ENCODE results near the gene CSNK1E.

Gene CSNK1E

GRCh38 chr22:38270091-38270992, 46.9 kb downstream of the CSNK1E start:
- Histone ChIP-seq H3K27ac (ENCODE audit: low read depth, low read length) (no peak overlapping the region), H3K9me3 (ENCODE audit: insufficient read depth, low read depth, low read length) (no peaks in the 10 kb centered on the region), H3K9ac (ENCODE audit: low read depth, low read length) (no peak overlapping the region), H3K27me3 (ENCODE audit: insufficient read depth, low read length) (no peaks in the 10 kb centered on the region), H3K36me3 (ENCODE audit: insufficient read depth, low read length) (peaks cover 7% of the 10 kb centered on the region; the same call in 1 of the 2 replicates), H3K4me3 (ENCODE audit: low read length) (no peak overlapping the region), H3K4me1 (ENCODE audit: insufficient read depth, low read length) (peaks cover 18% of the 10 kb centered on the region)
- 83% methylated on average over 11 of the region's 13 CpGs for WGBS

- H3K4me1 ChIP-seq (ENCODE audit: insufficient read depth, low read length): peaks cover 18% of the 10 kb centered on the region
- no peaks in the 10 kb centered on the region for H3K9me3 ChIP-seq (ENCODE audit: insufficient read depth, low read depth, low read length)
- WGBS: 96% methylated on average over 7 of the region's 7 CpGs
- no peak overlapping the region for H3K27ac ChIP-seq (ENCODE audit: low read depth, low read length)
- no peak overlapping the region for H3K4me3 ChIP-seq (ENCODE audit: low read length)
- H3K36me3 ChIP-seq (ENCODE audit: insufficient read depth, low read length): peaks cover 7% of the 10 kb centered on the region; the same call in 1 of the 2 replicates
- no peak overlapping the region for H3K9ac ChIP-seq (ENCODE audit: low read depth, low read length)
- no peaks in the 10 kb centered on the region for H3K27me3 ChIP-seq (ENCODE audit: insufficient read depth, low read length)
Observed at GRCh38 chr22:38269466-38269865, 47.8 kb downstream of the CSNK1E start.

- Histone ChIP-seq H3K27ac (ENCODE audit: low read depth, low read length) (no peak overlapping the region), H3K36me3 (ENCODE audit: insufficient read depth, low read length) (peaks cover 15% of the 10 kb centered on the region), H3K4me1 (ENCODE audit: insufficient read depth, low read length) (peaks cover 14% of the 10 kb centered on the region; the same call in 1 of the 2 replicates), H3K9ac (ENCODE audit: low read depth, low read length) (no peak overlapping the region), H3K4me3 (ENCODE audit: low read length) (no peak overlapping the region), H3K27me3 (ENCODE audit: insufficient read depth, low read length) (no peaks in the 10 kb centered on the region), H3K9me3 (ENCODE audit: insufficient read depth, low read depth, low read length) (no peaks in the 10 kb centered on the region)
- 95% methylated on average over 4 of the region's 4 CpGs for WGBS
Observed at GRCh38 chr22:38267086-38267485, 50.1 kb downstream of the CSNK1E start.

GRCh38 chr22:38266120-38266519, 51.1 kb downstream of the CSNK1E start:
- no peak overlapping the region for H3K4me3 ChIP-seq (ENCODE audit: low read length)
- H3K27me3 ChIP-seq (ENCODE audit: insufficient read depth, low read length): no peaks in the 10 kb centered on the region
- H3K36me3 ChIP-seq (ENCODE audit: insufficient read depth, low read length): peaks cover 15% of the 10 kb centered on the region
- H3K4me1 ChIP-seq (ENCODE audit: insufficient read depth, low read length): peaks cover 13% of the 10 kb centered on the region
- no peaks in the 10 kb centered on the region for H3K9me3 ChIP-seq (ENCODE audit: insufficient read depth, low read depth, low read length)
- H3K27ac ChIP-seq (ENCODE audit: low read depth, low read length): no peak overlapping the region
- 76% methylated on average over 8 of the region's 8 CpGs for WGBS
- no peak overlapping the region for H3K9ac ChIP-seq (ENCODE audit: low read depth, low read length)

GRCh38 chr22:38264322-38264843, 52.9 kb downstream of the CSNK1E start:
- Histone ChIP-seq H3K4me1 (ENCODE audit: insufficient read depth, low read length) (peaks cover 10% of the 10 kb centered on the region; the same call in 1 of the 2 replicates), H3K9ac (ENCODE audit: low read depth, low read length) (no peak overlapping the region), H3K27ac (ENCODE audit: low read depth, low read length) (no peak overlapping the region), H3K27me3 (ENCODE audit: insufficient read depth, low read length) (no peaks in the 10 kb centered on the region), H3K9me3 (ENCODE audit: insufficient read depth, low read depth, low read length) (no peaks in the 10 kb centered on the region), H3K36me3 (ENCODE audit: insufficient read depth, low read length) (peaks cover 10% of the 10 kb centered on the region), H3K4me3 (ENCODE audit: low read length) (no peak overlapping the region)
- 89% methylated on average over 6 of the region's 6 CpGs for WGBS

- WGBS: 77% methylated on average over 20 of the region's 20 CpGs
- Histone ChIP-seq H3K36me3 (ENCODE audit: insufficient read depth, low read length) (peaks cover 8% of the 10 kb centered on the region), H3K27me3 (ENCODE audit: insufficient read depth, low read length) (no peaks in the 10 kb centered on the region), H3K9me3 (ENCODE audit: insufficient read depth, low read depth, low read length) (no peaks in the 10 kb centered on the region), H3K4me3 (ENCODE audit: low read length) (no peak overlapping the region), H3K27ac (ENCODE audit: low read depth, low read length) (no peak overlapping the region), H3K4me1 (ENCODE audit: insufficient read depth, low read length) (peaks cover 14% of the 10 kb centered on the region; the same call in 1 of the 2 replicates), H3K9ac (ENCODE audit: low read depth, low read length) (no peak overlapping the region)
Observed at GRCh38 chr22:38262051-38262795, 55.0 kb downstream of the CSNK1E start.

GRCh38 chr22:38260761-38261681, 56.2 kb downstream of the CSNK1E start:
- Histone ChIP-seq H3K9me3 (ENCODE audit: insufficient read depth, low read depth, low read length) (no peaks in the 10 kb centered on the region), H3K36me3 (ENCODE audit: insufficient read depth, low read length) (peaks cover 8% of the 10 kb centered on the region), H3K27ac (ENCODE audit: low read depth, low read length) (peak overlapping the region; percentile 3; the same call in 1 of the 2 replicates), H3K4me1 (ENCODE audit: insufficient read depth, low read length) (peaks cover 14% of the 10 kb centered on the region; the same call in 1 of the 2 replicates), H3K27me3 (ENCODE audit: insufficient read depth, low read length) (no peaks in the 10 kb centered on the region), H3K4me3 (ENCODE audit: low read length) (no peak overlapping the region), H3K9ac (ENCODE audit: low read depth, low read length) (no peak overlapping the region)
- 85% methylated on average over 15 of the region's 15 CpGs for WGBS

- Histone ChIP-seq H3K27ac (ENCODE audit: low read depth, low read length) (no peak overlapping the region), H3K4me1 (ENCODE audit: insufficient read depth, low read length) (peaks cover 14% of the 10 kb centered on the region; the same call in 1 of the 2 replicates), H3K9ac (ENCODE audit: low read depth, low read length) (no peak overlapping the region), H3K4me3 (ENCODE audit: low read length) (no peak overlapping the region), H3K36me3 (ENCODE audit: insufficient read depth, low read length) (peaks cover 8% of the 10 kb centered on the region), H3K9me3 (ENCODE audit: insufficient read depth, low read depth, low read length) (no peaks in the 10 kb centered on the region), H3K27me3 (ENCODE audit: insufficient read depth, low read length) (no peaks in the 10 kb centered on the region)
- 95% methylated on average over 8 of the region's 8 CpGs for WGBS
Observed at GRCh38 chr22:38259370-38259769, 57.9 kb downstream of the CSNK1E start.

GRCh38 chr22:38258895-38259294, 58.3 kb downstream of the CSNK1E start:
- Histone ChIP-seq H3K27me3 (ENCODE audit: insufficient read depth, low read length) (no peaks in the 10 kb centered on the region), H3K9ac (ENCODE audit: low read depth, low read length) (no peak overlapping the region), H3K9me3 (ENCODE audit: insufficient read depth, low read depth, low read length) (no peaks in the 10 kb centered on the region), H3K36me3 (ENCODE audit: insufficient read depth, low read length) (peaks cover 8% of the 10 kb centered on the region), H3K4me3 (ENCODE audit: low read length) (no peak overlapping the region), H3K27ac (ENCODE audit: low read depth, low read length) (no peak overlapping the region), H3K4me1 (ENCODE audit: insufficient read depth, low read length) (peaks cover 14% of the 10 kb centered on the region; the same call in 1 of the 2 replicates)
- 90% methylated on average over 8 of the region's 8 CpGs for WGBS

GRCh38 chr22:38257650-38258250, 59.5 kb downstream of the CSNK1E start:
- 68% methylated on average over 2 of the region's 4 CpGs for WGBS
- Histone ChIP-seq H3K27ac (ENCODE audit: low read depth, low read length) (no peak overlapping the region), H3K27me3 (ENCODE audit: insufficient read depth, low read length) (no peaks in the 10 kb centered on the region), H3K36me3 (ENCODE audit: insufficient read depth, low read length) (no peaks in the 10 kb centered on the region), H3K9me3 (ENCODE audit: insufficient read depth, low read depth, low read length) (no peaks in the 10 kb centered on the region), H3K4me1 (ENCODE audit: insufficient read depth, low read length) (peaks cover 14% of the 10 kb centered on the region; the same call in 1 of the 2 replicates), H3K4me3 (ENCODE audit: low read length) (no peak overlapping the region), H3K9ac (ENCODE audit: low read depth, low read length) (no peak overlapping the region)
